Naive B cell (primary cell): ENCODE data around the gene MT1M. TPM values are rescaled to one million over a fixed set of nuclear protein-coding genes. Genes with fewer than 3 reads are reported as not detected.
A peak's percentile ranks its signal among the peaks of the same experiment; 100 is the strongest.

ENCODE experiments used
- ATAC-seq, 2 donors: fragments of 150-1000 bp; cut with Tn5 transposase; 2 replicates each; pipeline ENCODE4 v1.10.0; 2021; ENCODE audit warnings: low read depth in 2 of 2, mild to moderate bottlenecking in 2 of 2, moderate library complexity in 2 of 2
- DNase-seq: peaks from one replicate; pipeline ENCODE4 v3.0.0; 2022
- H3K27ac Mint-ChIP-seq, 6 donors: one replicate each; pipeline ENCODE4 v1.8.0; 2020 to 2022; ENCODE audit warnings: mild to moderate bottlenecking in 6 of 6, mixed read lengths in 6 of 6, moderate library complexity in 5 of 6, inconsistent platforms in 2 of 6
- H3K27me3 Mint-ChIP-seq, 3 donors: one replicate each; pipeline ENCODE4 v1.8.0; 2021 to 2022; ENCODE audit warnings: mixed read lengths in 3 of 3, mild to moderate bottlenecking in 1 of 3
- H3K36me3 Mint-ChIP-seq, 2 donors: one replicate each; pipeline ENCODE4 v1.8.0; 2020 to 2022; ENCODE audit warnings: mixed read lengths in 2 of 2, inconsistent platforms in 1 of 2, mild to moderate bottlenecking in 1 of 2
- H3K4me1 Mint-ChIP-seq, 3 donors: one replicate each; pipeline ENCODE4 v1.8.0; 2020 to 2022; ENCODE audit warnings: mixed read lengths in 3 of 3, inconsistent platforms in 1 of 3, mild to moderate bottlenecking in 1 of 3, moderate library complexity in 1 of 3
- H3K4me3 Mint-ChIP-seq, 8 donors: one replicate each; pipeline ENCODE4 v1.8.0; 2020 to 2022; ENCODE audit warnings: mild to moderate bottlenecking in 8 of 8, mixed read lengths in 8 of 8, moderate library complexity in 8 of 8, inconsistent platforms in 2 of 8
- H3K9me3 Mint-ChIP-seq, 7 donors: one replicate each; pipeline ENCODE4 v1.8.0; 2020 to 2022; ENCODE audit warnings: mixed read lengths in 7 of 7, mild to moderate bottlenecking in 5 of 7, inconsistent platforms in 2 of 7, moderate library complexity in 1 of 7
- polyA plus RNA-seq, 6 donors: library from polyadenylated mRNA; unstranded; fragments of 300-500 nt; fragmentation: Illumina TruSeq; gene quantifications; one replicate each; pipeline ENCODE4 v1.2.3, GENCODE V29; 2021; ENCODE audit warnings: low read depth in 6 of 6

The MT1M gene
- polyA plus RNA-seq, 6 donors from 2014 or later, result not detected

GRCh38 chr16:56682703-56683397 lies 50.4 kb downstream of the MT1M start:
- H3K36me3 Mint-ChIP-seq, result peaks cover 0 to 7% of the 10 kb centered on the region in 2 donors
- ATAC-seq, result no peak
- peak overlapping the region; percentile 84 to 94 (median 92) for H3K4me3 Mint-ChIP-seq
- H3K9me3 Mint-ChIP-seq, result peaks cover 0 to 4% (median 0%) of the 10 kb centered on the region in 7 donors
- peaks cover 12 to 29% (median 24%) of the 10 kb centered on the region in 3 donors for H3K27me3 Mint-ChIP-seq
- H3K4me1 Mint-ChIP-seq, result peaks cover 11 to 23% (median 18%) of the 10 kb centered on the region in 3 donors
- DNase-seq, result no peak
- H3K27ac Mint-ChIP-seq, result peak overlapping the region in 1 of 6 donors; percentile 9

Other genes starting within 250 kb of the MT1M start
- 100 to 1,000 TPM in 3 of 6 donors, 10 to 100 TPM in 3; 54.4 to 290 (median 98.6) TPM for gene AMFR, start 207.1 kb upstream of the MT1M start, polyA plus RNA-seq
- gene NUDT21, start 181.3 kb upstream of the MT1M start, polyA plus RNA-seq, result 10 to 100 TPM; 61.6 to 83.9 (median 71.4) TPM
- gene OGFOD1, start 181.1 kb upstream of the MT1M start, polyA plus RNA-seq, result 10 to 100 TPM; 48.7 to 84.1 (median 69.7) TPM
- gene BBS2, start 112.6 kb upstream of the MT1M start, polyA plus RNA-seq, result 10 to 100 TPM in 5 of 6 donors, 1 to 10 TPM in 1; 9.8 to 28.8 (median 17.7) TPM
- not detected for gene MT4, start 67.6 kb upstream of the MT1M start, polyA plus RNA-seq
- gene MT3, start 43.1 kb upstream of the MT1M start, polyA plus RNA-seq, result not detected
- 10 to 100 TPM in 5 of 6 donors, 1 to 10 TPM in 1; 8.6 to 18.6 (median 11.2) TPM for gene MT2A, start 24.1 kb upstream of the MT1M start, polyA plus RNA-seq
- gene MT1E, start 6.9 kb upstream of the MT1M start, polyA plus RNA-seq, result not detected
- gene MT1A, start 6.0 kb downstream of the MT1M start, polyA plus RNA-seq, result not detected
- gene MT1B, start 19.2 kb downstream of the MT1M start, polyA plus RNA-seq, result not detected
- gene MT1F, start 25.3 kb downstream of the MT1M start, polyA plus RNA-seq, result 10 to 100 TPM in 1 of 6 donors, 1 to 10 TPM in 5; 4.0 to 10.3 (median 4.6) TPM
- not detected for gene MT1G, start 35.4 kb downstream of the MT1M start, polyA plus RNA-seq
- gene MT1H, start 37.2 kb downstream of the MT1M start, polyA plus RNA-seq, result not detected
- 1 to 10 TPM in 5 of 6 donors, not detected in 1; 2.4 to 8.9 (median 8.0) TPM for gene MT1X, start 49.8 kb downstream of the MT1M start, polyA plus RNA-seq
- gene NUP93, start 97.5 kb downstream of the MT1M start, polyA plus RNA-seq, result 10 to 100 TPM; 54.7 to 72.7 (median 66.8) TPM
- under 1 TPM in 3 of 6 donors, not detected in 3; 0.10 to 0.57 (median 0.26) TPM for gene SLC12A3, start 232.5 kb downstream of the MT1M start, polyA plus RNA-seq